Small intestine (tissue), 7 donors: Measurements from ENCODE around the gene ZNF454. TPM values are rescaled to one million over a fixed set of nuclear protein-coding genes. Genes with fewer than 3 reads are reported as not detected.
A peak's percentile ranks its signal among the peaks of the same experiment; 100 is the strongest.

Source experiments
- DNase-seq, 2 donors: peaks; one replicate each; pipeline versions ENCODE4 v3.0.0 to v3.0.0-alpha.2; 2013
- FAIRE-seq: peaks from 2 replicates; lab custom pipeline; 2012; peaks lifted over from hg19 to GRCh38; lab: Jason Lieb, UNC
- H3K27ac ChIP-seq, 3 donors: one replicate each; pipeline ENCODE4 v1.5.1; 2013; ENCODE audit warnings: low read length in 2 of 3, mild to moderate bottlenecking in 2 of 3, control low read depth in 1 of 3, inconsistent platforms in 1 of 3, low read depth in 1 of 3, moderate library complexity in 1 of 3
- H3K27me3 ChIP-seq, 3 donors: one replicate each; pipeline ENCODE4 v1.6.1; 2013; ENCODE audit warnings: low read length in 3 of 3, inconsistent platforms in 1 of 3; ENCODE audit not compliant: control insufficient read depth in 3 of 3, insufficient read depth in 3 of 3
- H3K36me3 ChIP-seq, 3 donors: one replicate each; pipeline ENCODE4 v1.6.1; 2013; ENCODE audit warnings: low read length in 3 of 3, inconsistent platforms in 1 of 3, low read depth in 1 of 3, mild to moderate bottlenecking in 1 of 3, moderate library complexity in 1 of 3; ENCODE audit not compliant: control insufficient read depth in 3 of 3, insufficient read depth in 2 of 3
- H3K4me1 ChIP-seq, 3 donors: one replicate each; pipeline ENCODE4 v1.6.1; 2013; ENCODE audit warnings: low read length in 2 of 3, inconsistent platforms in 1 of 3, low read depth in 1 of 3, mild to moderate bottlenecking in 1 of 3, moderate library complexity in 1 of 3; ENCODE audit not compliant: control insufficient read depth in 3 of 3, insufficient read depth in 2 of 3
- H3K4me3 ChIP-seq, 3 donors: one replicate each; pipeline ENCODE4 v1.5.1; 2013; ENCODE audit warnings: low read length in 3 of 3, control low read depth in 1 of 3, inconsistent platforms in 1 of 3, low read depth in 1 of 3, mild to moderate bottlenecking in 1 of 3, moderate library complexity in 1 of 3
- H3K9me3 ChIP-seq, 2 donors: one replicate each; pipeline ENCODE4 v1.6.1; 2013; ENCODE audit warnings: low read depth in 1 of 2, low read length in 1 of 2; ENCODE audit not compliant: control insufficient read depth in 2 of 2, insufficient read depth in 1 of 2
- WGBS, 3 donors: extraction: QIAGEN DNeasy Blood & Tissue Kit; methylation state at CpG; one replicate each; pipeline ENCODE4 v1.1.7; 2013; 5-methylcytosine and 5-hydroxymethylcytosine counted together
- polyA plus RNA-seq, 4 donors: library from polyadenylated mRNA; stranded (reverse) in 3 of 4; unstranded in 1 of 4; fragments of 200-250 nt in 3 of 4; fragments of 120-200 nt in 1 of 4; gene quantifications; one replicate each; pipeline versions ENCODE4 v1.2.1 to v1.2.3, GENCODE V29; 2013
- donor health status: healthy with polysubstance abuse.
- donor health status: control.
- donor health status: control.
- donor health status: Bipolar disorder and iron deficiency.
- donor health status: healthy.

ZNF454 gene
- polyA plus RNA-seq, 4 donors: 0.54 to 3.1 (median 0.97) TPM; not detected in 1

GRCh38 chr5:178990491-178990890, 49.5 kb downstream of the ZNF454 start:
- Histone ChIP-seq H3K4me3 (no peak overlapping the region), H3K4me1 (no peaks in the 10 kb centered on the region), H3K27ac (no peak overlapping the region), H3K27me3 (peaks cover 0 to 21% (median 19%) of the 10 kb centered on the region in 3 donors), H3K36me3 (no peaks in the 10 kb centered on the region), H3K9me3 (peaks cover 4 to 56% of the 10 kb centered on the region in 2 donors)
- no peak for FAIRE-seq
- DNase-seq: no peak
- WGBS, 3 donors: 79 to 88% (median 83%) methylated on average over 11 to 12 of the region's 12 CpGs

DNA sequence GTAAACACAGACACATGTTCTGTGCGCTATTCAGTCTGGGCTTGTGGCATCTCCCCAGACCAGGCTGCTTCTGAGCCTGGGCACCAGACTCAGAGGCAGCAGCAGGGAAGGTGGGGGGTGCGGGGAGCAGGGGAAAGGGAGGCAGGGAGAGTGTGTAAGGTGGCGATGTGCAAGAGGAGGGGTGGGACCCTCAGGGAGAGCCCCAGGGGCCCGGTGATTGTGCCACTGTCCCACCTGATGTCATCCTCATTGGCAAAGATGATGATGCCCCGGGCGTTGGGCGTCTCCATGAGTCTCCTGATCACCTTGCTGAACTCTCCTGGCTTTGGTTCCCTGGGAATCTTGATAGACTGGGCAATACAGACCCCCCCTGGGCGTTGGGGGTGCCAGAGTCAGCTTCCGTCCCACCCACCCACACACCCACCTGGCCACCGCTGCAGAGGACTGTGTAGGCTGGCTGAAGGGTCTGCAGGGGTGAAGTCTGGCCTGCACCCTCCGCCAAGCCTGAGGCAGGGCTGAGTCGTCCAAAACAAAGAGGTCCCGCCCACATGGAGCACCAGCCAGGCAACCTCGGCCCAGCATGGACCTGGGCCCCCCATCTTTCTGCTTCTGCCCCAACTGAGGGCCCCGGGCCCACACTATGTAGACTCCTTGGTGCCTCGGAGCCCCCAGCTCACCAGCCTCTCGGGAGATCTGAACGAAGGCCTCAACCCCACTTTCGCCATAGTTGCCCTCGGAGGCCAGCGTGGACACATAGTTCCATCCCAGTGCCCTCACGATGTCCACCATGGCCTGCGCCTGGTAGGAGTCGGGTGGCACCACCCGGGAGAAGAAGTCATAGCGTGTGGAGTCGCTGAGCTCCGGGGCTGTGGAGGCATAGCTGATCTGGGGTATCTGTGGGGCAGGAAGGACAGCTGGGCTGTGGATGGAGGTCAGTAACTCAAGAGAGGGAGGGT, 50.5 kb downstream of the ZNF454 start:
- 85 to 91% (median 88%) methylated on average over 24 to 28 of the region's 28 CpGs for WGBS, 3 donors
- H3K4me3 ChIP-seq: no peak overlapping the region
- H3K27me3 ChIP-seq: peaks cover 0 to 30% (median 22%) of the 10 kb centered on the region in 3 donors

GRCh38 chr5:178992291-178992895, 51.4 kb downstream of the ZNF454 start:
- Histone ChIP-seq H3K4me1 (no peaks in the 10 kb centered on the region), H3K36me3 (no peaks in the 10 kb centered on the region), H3K9me3 (peaks cover 0 to 37% of the 10 kb centered on the region in 2 donors), H3K27me3 (peaks cover 0 to 33% (median 24%) of the 10 kb centered on the region in 3 donors), H3K27ac (no peak overlapping the region), H3K4me3 (no peak overlapping the region)
- WGBS, 3 donors: 60 to 68% (median 67%) methylated on average over 9 of the region's 9 CpGs
- FAIRE-seq (no peak), DNase-seq (no peak)

More for the DNA sequence above, 50.5 kb downstream of the ZNF454 start:
- H3K36me3 ChIP-seq: no peaks in the 10 kb centered on the region
- no peak for FAIRE-seq
- H3K27ac ChIP-seq: no peak overlapping the region
- DNase-seq: no peak
- peaks cover under 1 to 46% of the 10 kb centered on the region in 2 donors for H3K9me3 ChIP-seq
- H3K4me1 ChIP-seq: no peaks in the 10 kb centered on the region

DNA sequence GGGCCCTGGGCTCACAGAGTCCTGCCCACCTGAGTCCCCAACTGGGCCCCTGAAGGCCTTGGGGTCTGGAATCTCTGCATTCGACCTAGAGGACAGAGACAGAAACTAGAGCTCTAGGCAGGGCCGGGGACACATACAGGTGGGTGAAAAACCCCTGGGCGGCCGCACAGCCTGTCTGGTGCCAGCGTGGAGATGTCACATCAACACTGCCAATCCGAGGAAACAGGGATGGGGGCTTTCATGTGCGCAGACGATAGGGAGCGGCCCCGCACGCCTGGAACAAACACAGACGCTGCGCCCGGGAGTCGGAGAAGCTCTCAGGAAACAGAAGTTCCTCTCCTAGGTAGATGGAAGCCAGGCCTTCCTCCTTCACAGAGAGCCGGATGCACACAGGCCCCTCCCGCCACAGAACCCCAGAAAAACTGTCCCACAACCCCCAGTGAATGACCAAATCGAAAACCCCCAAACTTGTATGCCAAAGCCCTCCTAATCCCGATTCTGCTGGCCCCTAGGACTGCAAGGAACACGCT, 52.3 kb downstream of the ZNF454 start:
- no peaks in the 10 kb centered on the region for H3K4me1 ChIP-seq
- FAIRE-seq (no peak), DNase-seq (no peak)
- no peaks in the 10 kb centered on the region for H3K36me3 ChIP-seq
- peaks cover 0 to 34% of the 10 kb centered on the region in 2 donors for H3K9me3 ChIP-seq
- no peak overlapping the region for H3K4me3 ChIP-seq
- WGBS, 3 donors: 54 to 73% (median 67%) methylated on average over 18 to 20 of the region's 20 CpGs
- peaks cover 0 to 33% (median 24%) of the 10 kb centered on the region in 3 donors for H3K27me3 ChIP-seq
- H3K27ac ChIP-seq: no peak overlapping the region

DNA sequence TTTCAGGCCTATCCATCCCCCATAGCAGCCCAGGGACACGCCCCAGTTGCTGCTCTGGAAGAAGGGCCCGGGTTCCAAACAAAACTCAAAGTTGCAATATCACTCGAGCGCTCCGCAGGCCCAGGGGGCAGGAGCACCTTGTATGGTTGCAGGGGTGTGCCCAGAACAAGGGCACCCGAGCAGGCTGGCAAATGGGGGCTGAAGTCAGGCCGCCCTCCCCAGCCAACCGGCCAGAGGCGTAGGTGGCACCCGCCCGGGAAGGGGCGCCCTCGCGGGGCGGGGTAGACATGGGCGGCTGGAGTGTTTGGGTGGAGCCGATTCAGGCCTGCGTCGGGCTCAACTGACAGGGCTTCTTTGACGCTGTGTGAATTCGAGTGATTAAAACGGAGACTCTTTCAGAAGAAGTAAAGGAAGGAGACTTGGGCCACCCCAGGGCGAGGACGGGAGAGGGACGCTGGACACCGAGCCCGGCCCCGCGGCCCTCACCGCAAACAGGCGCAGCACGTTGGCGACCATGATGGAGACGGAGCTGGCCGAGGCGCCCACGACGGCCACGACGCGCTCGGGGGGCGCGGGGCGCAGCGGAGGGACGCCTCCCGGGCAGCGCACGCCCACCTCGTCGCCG, 53.1 kb downstream of the ZNF454 start:
- DNase-seq: no peak
- Histone ChIP-seq H3K4me1 (no peaks in the 10 kb centered on the region), H3K27me3 (peaks cover 0 to 33% (median 24%) of the 10 kb centered on the region in 3 donors), H3K27ac (no peak overlapping the region), H3K9me3 (peaks cover 0 to 28% of the 10 kb centered on the region in 2 donors), H3K4me3 (no peak overlapping the region), H3K36me3 (no peaks in the 10 kb centered on the region)
- FAIRE-seq: no peak
- WGBS, 3 donors: 26 to 51% (median 39%) methylated on average over 50 to 53 of the region's 53 CpGs

GRCh38 chr5:178994580-178995340, 53.8 kb downstream of the ZNF454 start, which contains the start of gene GRM6:
GRM6 (minus strand) TSS chr5:178995320; CDS start chr5:178994944, 376 bp downstream.
- Histone ChIP-seq H3K27me3 (peaks cover 0 to 33% (median 24%) of the 10 kb centered on the region in 3 donors), H3K4me3 (no peak within 1 kb of the TSS), H3K9me3 (peaks cover 0 to 22% of the 10 kb centered on the region in 2 donors), H3K4me1 (no peaks in the 10 kb centered on the region), H3K36me3 (no peaks in the 10 kb centered on the region), H3K27ac (no peak within 1 kb of the TSS)
- FAIRE-seq: no peak
- peak in 1 of 2 donors; percentile 32 for DNase-seq
- WGBS, 3 donors: 4 to 27% (median 12%) methylated on average over 63 to 97 of the region's 97 CpGs

DNA sequence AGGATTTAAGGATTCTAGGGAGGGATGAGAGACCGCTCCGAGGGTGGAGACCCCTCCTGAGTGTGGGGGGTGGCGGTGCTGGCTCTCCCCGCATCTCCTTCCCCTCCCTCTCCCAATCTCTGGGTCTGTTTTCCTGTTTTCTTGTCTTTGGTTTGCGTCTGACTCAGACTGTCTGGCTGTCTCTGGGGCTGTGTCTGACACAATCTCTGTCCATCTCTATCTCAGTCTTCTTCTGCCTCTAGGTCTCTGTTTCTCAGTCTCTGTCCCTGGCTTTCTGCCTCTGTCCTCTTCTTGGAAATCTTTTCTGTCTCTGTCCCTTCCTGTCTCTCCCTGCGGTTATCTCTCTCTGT, 54.3 kb downstream of the ZNF454 start:
- peaks cover 0 to 33% (median 24%) of the 10 kb centered on the region in 3 donors for H3K27me3 ChIP-seq
- H3K4me1 ChIP-seq: no peaks in the 10 kb centered on the region
- no peak overlapping the region for H3K27ac ChIP-seq
- no peak overlapping the region for H3K4me3 ChIP-seq
- WGBS, 3 donors: 10 to 22% (median 12%) methylated on average over 6 of the region's 6 CpGs
- peaks cover 0 to 16% of the 10 kb centered on the region in 2 donors for H3K9me3 ChIP-seq
- no peak for DNase-seq
- FAIRE-seq: no peak
- no peaks in the 10 kb centered on the region for H3K36me3 ChIP-seq
